GM12878 (cell line): Measurements from ENCODE around the gene PSMB9. TPM values are rescaled to one million over a fixed set of nuclear protein-coding genes. Genes with fewer than 3 reads are reported as not detected.

ENCODE experiments used
- ATAC-seq: fragments of 200-7000 bp; cut with Tn5 transposase; 3 replicates; pipeline ENCODE4 v1.9.1; 2020; ENCODE audit warnings: mild to moderate bottlenecking, moderate library complexity
- BruUV-seq: library from RNA; stranded (reverse); fragments of 400-500 nt; replicated peaks from 2 replicates; lab custom pipeline; 2021; lab: Mats Ljungman, UMichigan
- CTCF ChIA-PET: fragments of 300-600 bp; sonication (Branson Sonifier 250); formaldehyde crosslinking; extraction: SDS; loops from one replicate; lab custom pipeline; 2021; ENCODE audit warnings: inconsistent platforms; lab: Yijun Ruan, JAX
- POLR2A ChIA-PET: fragments of 350-600 bp; formaldehyde crosslinking; extraction: SDS; loops from one replicate; lab custom pipeline; 2021; ENCODE audit warnings: inconsistent platforms; lab: Charles Lee
- RAD21 ChIA-PET: fragments of 300-600 bp; sonication (Branson Sonifier 250); formaldehyde crosslinking; loops from one replicate; lab custom pipeline; 2023; ENCODE audit warnings: antibody characterized with exemption; ENCODE audit not compliant: unreplicated experiment; lab: Charles Lee
- SMC1A ChIA-PET: fragments of 300-600 bp; sonication (Branson Sonifier 250); formaldehyde crosslinking; loops from one replicate; lab custom pipeline; 2023; ENCODE audit not compliant: unreplicated experiment, uncharacterized antibody; lab: Charles Lee
- DNase-seq: peaks from one replicate; pipeline ENCODE4 v3.0.0-alpha.2; 2011; ENCODE audit warnings: low read depth, low spot score
- FAIRE-seq: peaks from 3 replicates; lab custom pipeline; 2011; peaks lifted over from hg19 to GRCh38; lab: Jason Lieb, UNC
- H2AFZ ChIP-seq: 2 replicates; pipeline ENCODE4 v1.6.0; 2011; ENCODE audit warnings: low read depth, low read length, control low read depth; ENCODE audit not compliant: control insufficient read depth
- H3K27ac ChIP-seq: 2 replicates; pipeline ENCODE4 v1.5.1; 2011; ENCODE audit warnings: control low read depth; ENCODE audit not compliant: control insufficient read depth, insufficient read depth
- H3K27me3 ChIP-seq, 2 experiments: replicated peaks in 1 of 2; 2 replicates each; pipeline versions ENCODE4 v1.6.0 to v1.6.1; 2011; ENCODE audit warnings: low read length in 1 of 2; ENCODE audit not compliant: control insufficient read depth in 2 of 2, insufficient read depth in 2 of 2
- H3K36me3 ChIP-seq, 2 experiments: 2 replicates each; pipeline ENCODE4 v1.5.1; 2011; ENCODE audit warnings: low read length in 1 of 2; ENCODE audit not compliant: control insufficient read depth in 2 of 2, insufficient read depth in 2 of 2
- H3K4me1 ChIP-seq: 2 replicates; pipeline ENCODE4 v1.6.1; 2011; ENCODE audit warnings: mild to moderate bottlenecking, low read length, moderate library complexity, mixed read lengths; ENCODE audit not compliant: control insufficient read depth, insufficient read depth
- H3K4me2 ChIP-seq: 2 replicates; pipeline ENCODE4 v1.6.0; 2011; ENCODE audit warnings: control low read depth; ENCODE audit not compliant: control insufficient read depth, insufficient read depth
- H3K4me3 ChIP-seq: fragments of 200-600 bp; sonication (generic); 2 replicates; pipeline ENCODE4 v1.5.1; 2016
- H3K79me2 ChIP-seq: 2 replicates; pipeline ENCODE4 v1.6.0; 2011; ENCODE audit warnings: low read length; ENCODE audit not compliant: control insufficient read depth, insufficient read depth
- H3K9ac ChIP-seq: 2 replicates; pipeline ENCODE4 v1.8.0; 2011; ENCODE audit warnings: low read length, control low read depth, mixed read lengths; ENCODE audit not compliant: control insufficient read depth, insufficient read depth
- H3K9me3 ChIP-seq: replicated peaks from 3 replicates; pipeline ENCODE4 v1.5.1; 2011; ENCODE audit warnings: mild to moderate bottlenecking, low read length; ENCODE audit not compliant: control insufficient read depth, insufficient read depth
- H4K20me1 ChIP-seq: 2 replicates; pipeline ENCODE4 v1.6.0; 2011; ENCODE audit not compliant: control insufficient read depth, insufficient read depth
- CTCF ChIP-seq, 3 experiments: IDR thresholded peaks in 2 of 3; conservative IDR thresholded peaks in 1 of 3; 2 replicates each; pipeline ENCODE4 v1.5.1; 2011; ENCODE audit warnings: low read depth in 3 of 3, low read length in 3 of 3, mild to moderate bottlenecking in 3 of 3, control low read depth in 2 of 3, moderate library complexity in 2 of 3, inconsistent platforms in 1 of 3, mixed read lengths in 1 of 3; ENCODE audit not compliant: control insufficient read depth in 2 of 3, insufficient read depth in 1 of 3; ENCODE audit errors: extremely low read depth in 1 of 3
- EED ChIP-seq: sonication (generic); IDR thresholded peaks from 2 replicates; pipeline ENCODE4 v1.6.1; 2016; ENCODE audit warnings: antibody characterized with exemption, low read depth
- HDAC2 ChIP-seq: fragments of 200-600 bp; sonication (generic); IDR thresholded peaks from 2 replicates; pipeline ENCODE4 v1.6.1; 2017
- MTA2 ChIP-seq: fragments of 450-650 bp; IDR thresholded peaks from 2 replicates; pipeline ENCODE4 v1.6.1; 2016; ENCODE audit warnings: low read depth, mild to moderate bottlenecking, moderate library complexity
- NRF1 ChIP-seq: conservative IDR thresholded peaks from 2 replicates; pipeline ENCODE4 v1.6.1; 2011; ENCODE audit warnings: mild to moderate bottlenecking, low read depth, low read length, improper control_type of control experiment
- RELB ChIP-seq: fragments of 450-650 bp; IDR thresholded peaks from 2 replicates; pipeline ENCODE4 v1.6.1; 2017; ENCODE audit warnings: low read depth, mild to moderate bottlenecking, moderate library complexity
- SIX5 ChIP-seq: IDR thresholded peaks from 2 replicates; pipeline ENCODE4 v1.6.1; 2011; ENCODE audit warnings: mild to moderate bottlenecking, low read depth, low read length, moderate library complexity; ENCODE audit not compliant: severe bottlenecking
- ZBTB33 ChIP-seq: fragments of 450-650 bp; IDR thresholded peaks from 2 replicates; pipeline ENCODE4 v1.6.1; 2017; ENCODE audit warnings: mild to moderate bottlenecking
- WGBS: methylation state at CpG from one replicate; pipeline ENCODE4 v1.1.6; 2016; ENCODE audit warnings: low lambda C conversion rate; ENCODE audit not compliant: insufficient replicate concordance, insufficient coverage; ENCODE audit errors: missing lambda C conversion rate; 5-methylcytosine and 5-hydroxymethylcytosine counted together
- in situ Hi-C: fragments of 300-500 bp; cut with MboI; formaldehyde crosslinking; loops from 9 replicates; pipeline ENCODE4 v1.14.3; 2018; ENCODE audit warnings: mixed read lengths
- intact Hi-C: fragments of 100-400 bp; cut with micrococcal nuclease; formaldehyde crosslinking; loops from one replicate; pipeline ENCODE4 v1.14.2; 2022; ENCODE audit not compliant: unreplicated experiment
- polyA plus RNA-seq, 11 experiments: library from polyadenylated mRNA; depleted of rRNA in 4 of 11; unstranded in 6 of 11; stranded (reverse) in 5 of 11; fragments of >200 nt; fragmentation: Nextera tagmentation in 4 of 11; fragmentation: Illumina TruSeq in 1 of 11; extraction: Ambion mirVana in 4 of 11; extraction: Trizol in 1 of 11; gene quantifications; 1 replicate in 1 of 11; 2 replicates in 10 of 11; pipeline versions ENCODE4 v1.2.1 to v1.2.3, GENCODE V29; 2011 to 2016; ENCODE audit warnings: inconsistent platforms in 2 of 11, missing spikeins in 2 of 11, low read depth in 1 of 11
- total RNA-seq, 4 experiments: library from RNA; depleted of rRNA in 3 of 4; stranded (reverse); fragments of >200 nt in 3 of 4; fragmentation: Illumina TruSeq in 1 of 4; extraction: Trizol in 1 of 4; gene quantifications; 2 replicates each; pipeline versions ENCODE4 v1.2.1 to v1.2.3, GENCODE V29; 2013 to 2021

PSMB9 gene
- total and polyA plus RNA-seq, 10 of the 15 experiments (the other 5 are each of a cell fraction or from before 2014, with no cell fraction given), result 167 to 517 (median 275) TPM

- intact Hi-C loops, result no loop called here
- CTCF ChIA-PET, result interaction anchor here (1.2 to 3.3 kb wide), 3 partner anchors 10 to 101 kb away, joined by 3 to 25 read pairs (median 14); partner anchors contain the start of gene TAP2
- FAIRE-seq, result no peak
- no peak for DNase-seq
- no peaks in the 10 kb centered on the region for H3K27me3 ChIP-seq
- H4K20me1 ChIP-seq, result no peaks in the 10 kb centered on the region; the same call in 1 of the 2 replicates
- POLR2A ChIA-PET, result interaction anchor here (0.5 kb wide), 1 partner anchor 29 kb away, joined by 4 read pairs; no protein-coding TSS in a partner anchor
- TF ChIP-seq ZBTB33 (no peak), HDAC2 (no peak), MTA2 (no peak), EED (no peak), NRF1 (no peak), RELB (no peak), SIX5 (no peak), CTCF (IDR thresholded peaks at IDR 0.05 in 2 of 3, conservative IDR thresholded peaks at IDR 0.05 in 1 of 3; ENCODE audit: control insufficient read depth in 2 of 3, extremely low read depth in 1 of 3, insufficient read depth in 1 of 3, low read depth in 3 of 3, low read length in 3 of 3) (no peak)
- 74% methylated on average over 4 of the region's 6 CpGs for WGBS
- H2AFZ ChIP-seq, result no peak overlapping the region
- peaks cover 55% of the 10 kb centered on the region for H3K4me1 ChIP-seq
- SMC1A ChIA-PET, result interaction anchor here (1.0 to 1.3 kb wide), 2 partner anchors 10 to 136 kb away, joined by 4 to 6 read pairs; partner anchors contain the start of gene TAP2
- no peak overlapping the region for H3K27ac ChIP-seq
- no peak for ATAC-seq
- RAD21 ChIA-PET, result interaction anchor here (1.6 kb wide), 1 partner anchor 10 kb away, joined by 5 read pairs; the partner anchor contains the start of gene TAP2
- H3K4me2 ChIP-seq, result peak overlapping the region; percentile 60
- no peaks in the 10 kb centered on the region for H3K9me3 ChIP-seq
- H3K4me3 ChIP-seq, result no peak overlapping the region
- in situ Hi-C loops, result no loop called here
- BruUV-seq, result no TSS peak
- H3K9ac ChIP-seq, result no peak overlapping the region
- H3K36me3 ChIP-seq, result peaks cover 7 to 55% of the 10 kb centered on the region in 2 experiments
- H3K79me2 ChIP-seq, result peaks cover 93% of the 10 kb centered on the region
These were observed 4.9 kb upstream of the PSMB9 start for GRCh38 chr6:32849126-32849525.
